GM12873 (cell line): ENCODE data around the gene TBC1D5.

ENCODE experiments used
- TF ChIP-seq, protein P1 (sequence below): IDR thresholded peaks from 2 replicates; pipeline ENCODE4 v1.5.1; 2012; ENCODE audit warnings: low read depth, mild to moderate bottlenecking, moderate library complexity, low read length, control low read depth; ENCODE audit not compliant: insufficient read depth; ENCODE audit errors: missing control alignments

Gene TBC1D5

DNA sequence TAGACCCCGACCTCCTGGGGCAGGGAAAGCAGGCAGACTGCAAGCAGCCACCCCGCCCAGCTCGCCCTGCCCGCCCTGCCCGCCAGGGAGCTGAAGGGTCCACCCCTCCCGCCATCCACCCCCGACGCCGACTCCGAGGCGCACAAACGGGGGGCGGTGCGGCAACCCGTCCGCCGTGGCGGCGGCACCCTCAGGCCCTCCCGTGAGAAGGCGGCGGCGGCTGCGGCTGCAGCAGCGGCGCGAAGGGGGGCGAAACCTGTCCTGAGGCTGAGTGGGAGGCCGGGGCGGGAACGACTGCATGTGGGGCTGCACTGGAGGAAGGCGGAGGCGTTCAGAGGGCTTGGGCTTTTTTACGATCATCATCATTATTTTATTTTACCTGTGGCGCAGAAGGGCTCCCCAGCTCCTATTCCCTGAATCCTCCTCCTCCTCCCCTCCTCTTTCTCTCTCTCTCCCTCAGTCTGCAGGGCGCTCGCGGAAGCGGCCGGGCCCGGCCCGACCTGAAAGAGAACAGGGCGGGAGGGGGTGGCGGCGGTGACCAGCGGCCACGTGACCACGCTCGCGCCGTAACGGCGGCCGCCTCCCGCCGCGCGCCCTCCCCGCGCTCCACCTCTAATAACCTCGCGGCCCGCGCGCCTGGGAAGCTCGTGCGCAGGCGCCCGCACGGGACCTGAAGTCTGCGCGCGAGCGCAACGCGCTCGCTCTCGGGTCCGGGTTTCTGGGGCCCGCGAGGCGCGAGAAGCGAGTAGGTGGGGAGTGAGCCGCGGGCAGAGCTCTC lies at the start of gene TBC1D5:
Gene TBC1D5, minus strand, starts transcription at position 530 of the 778 bp plus-strand sequence. CDS start 234,061 bp downstream, outside the sequence.
- TF ChIP-seq, protein P1, sequence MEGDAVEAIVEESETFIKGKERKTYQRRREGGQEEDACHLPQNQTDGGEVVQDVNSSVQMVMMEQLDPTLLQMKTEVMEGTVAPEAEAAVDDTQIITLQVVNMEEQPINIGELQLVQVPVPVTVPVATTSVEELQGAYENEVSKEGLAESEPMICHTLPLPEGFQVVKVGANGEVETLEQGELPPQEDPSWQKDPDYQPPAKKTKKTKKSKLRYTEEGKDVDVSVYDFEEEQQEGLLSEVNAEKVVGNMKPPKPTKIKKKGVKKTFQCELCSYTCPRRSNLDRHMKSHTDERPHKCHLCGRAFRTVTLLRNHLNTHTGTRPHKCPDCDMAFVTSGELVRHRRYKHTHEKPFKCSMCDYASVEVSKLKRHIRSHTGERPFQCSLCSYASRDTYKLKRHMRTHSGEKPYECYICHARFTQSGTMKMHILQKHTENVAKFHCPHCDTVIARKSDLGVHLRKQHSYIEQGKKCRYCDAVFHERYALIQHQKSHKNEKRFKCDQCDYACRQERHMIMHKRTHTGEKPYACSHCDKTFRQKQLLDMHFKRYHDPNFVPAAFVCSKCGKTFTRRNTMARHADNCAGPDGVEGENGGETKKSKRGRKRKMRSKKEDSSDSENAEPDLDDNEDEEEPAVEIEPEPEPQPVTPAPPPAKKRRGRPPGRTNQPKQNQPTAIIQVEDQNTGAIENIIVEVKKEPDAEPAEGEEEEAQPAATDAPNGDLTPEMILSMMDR, result no peak

GRCh38 chr3:17783426-17783825 lies 41.0 kb upstream of the TBC1D5 start:
- TF ChIP-seq, protein P1, result no peak

- TF ChIP-seq, protein P1, result no peak
Observed at GRCh38 chr3:17782751-17783150, 40.3 kb upstream of the TBC1D5 start.

- TF ChIP-seq, protein P1, result no peak
Observed at GRCh38 chr3:17775073-17775472, 32.6 kb upstream of the TBC1D5 start.

- TF ChIP-seq, protein P1, result no peak
Observed at GRCh38 chr3:17772556-17772955, 30.1 kb upstream of the TBC1D5 start.

GRCh38 chr3:17771177-17772017 lies 29.0 kb upstream of the TBC1D5 start:
- TF ChIP-seq, protein P1, result no peak

DNA sequence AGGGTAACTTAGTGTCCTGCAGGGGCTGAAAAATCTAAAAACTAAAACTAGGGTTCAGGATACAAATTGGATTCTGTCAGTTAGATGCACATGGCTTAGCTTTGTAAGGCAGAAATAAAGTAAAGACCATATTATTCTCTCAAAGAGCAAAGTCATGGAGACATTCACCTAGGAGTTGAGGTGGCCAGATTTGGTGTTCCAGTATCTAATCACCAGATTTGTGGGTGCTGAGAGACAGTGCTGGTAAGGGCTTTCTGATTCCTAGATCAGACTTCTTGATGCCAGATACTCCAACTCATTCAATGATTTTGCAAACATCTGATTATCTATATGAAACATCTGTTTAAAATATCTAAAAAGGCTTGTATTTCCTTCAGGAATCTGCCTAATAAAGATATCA lies 28.3 kb upstream of the TBC1D5 start:
- TF ChIP-seq, protein P1, result no peak
